Gastroesophageal sphincter (tissue), 4 donors: ENCODE data around the gene HNF1B. TPM values are rescaled to one million over a fixed set of nuclear protein-coding genes. Genes with fewer than 3 reads are reported as not detected.
"Not testable (repeated sequence)": the region's sequence is repeated elsewhere in the genome, so short reads cannot be mapped to it uniquely, and the experiment has no call there.

Experiments
- ATAC-seq: fragments of 150-250 bp; one replicate; pipeline ENCODE4 v1.9.1; 2016; ENCODE audit warnings: mild to moderate bottlenecking, moderate library complexity
- H3K27ac ChIP-seq, 4 donors: fragments of 200-600 bp; sonication (generic) in 3 of 4; 1 replicate in 3 of 4; 2 replicates in 1 of 4; pipeline ENCODE4 v1.5.1; 2016 to 2019
- H3K27me3 ChIP-seq: fragments of 200-600 bp; sonication (generic); one replicate; pipeline ENCODE4 v1.5.1; 2019
- H3K36me3 ChIP-seq, 2 donors: fragments of 200-600 bp; sonication (generic); one replicate each; pipeline ENCODE4 v1.5.1; 2019; ENCODE audit warnings: control low read depth in 1 of 2
- H3K4me1 ChIP-seq, 3 donors: fragments of 200-600 bp; sonication (generic); 1 replicate in 2 of 3; 2 replicates in 1 of 3; pipeline ENCODE4 v1.5.1; 2016 to 2019; ENCODE audit warnings: control low read depth in 2 of 3
- H3K4me3 ChIP-seq, 2 donors: fragments of 200-600 bp; sonication (generic); one replicate each; pipeline ENCODE4 v1.5.1; 2019; ENCODE audit warnings: mild to moderate bottlenecking in 1 of 2, moderate library complexity in 1 of 2
- H3K9me3 ChIP-seq, 3 donors: fragments of 200-600 bp; sonication (generic); one replicate each; pipeline ENCODE4 v1.5.1; 2017 to 2019; ENCODE audit warnings: control low read depth in 2 of 3
- EP300 ChIP-seq: sonication (generic); formaldehyde crosslinking; IDR thresholded peaks from one replicate; pipeline ENCODE4 v1.6.1; 2017; ENCODE audit warnings: antibody characterized with exemption, mild to moderate bottlenecking
- POLR2A ChIP-seq, 2 donors: fragments of 450-650 bp; IDR thresholded peaks; one replicate each; pipeline ENCODE4 v1.6.1; 2017; ENCODE audit warnings: antibody characterized with exemption in 2 of 2, mild to moderate bottlenecking in 2 of 2, moderate library complexity in 1 of 2
- POLR2AphosphoS5 ChIP-seq: sonication (generic); formaldehyde crosslinking; IDR thresholded peaks from one replicate; pipeline ENCODE4 v1.6.1; 2017; ENCODE audit warnings: antibody characterized with exemption
- WGBS, 2 donors: methylation state at CpG; one replicate each; pipeline ENCODE4 v1.1.5; 2018; ENCODE audit warnings: low coverage in 1 of 2; 5-methylcytosine and 5-hydroxymethylcytosine counted together
- total RNA-seq, 4 donors: library from RNA; depleted of rRNA; stranded (reverse); fragments of >200 nt; gene quantifications; one replicate each; pipeline ENCODE4 v1.1.0, GENCODE V29; 2016
- TF ChIP-seq, protein P1 (sequence below), 4 experiments: fragments of 200-600 bp in 2 of 4; fragments of 450-650 bp in 2 of 4; sonication (generic) in 1 of 4; IDR thresholded peaks; one replicate each; pipeline ENCODE4 v1.5.1; 2017 to 2019; ENCODE audit warnings: antibody characterized with exemption in 4 of 4, mild to moderate bottlenecking in 2 of 4, moderate library complexity in 2 of 4

The HNF1B gene
- total RNA-seq, 4 donors from 2014 or later = not detected

DNA sequence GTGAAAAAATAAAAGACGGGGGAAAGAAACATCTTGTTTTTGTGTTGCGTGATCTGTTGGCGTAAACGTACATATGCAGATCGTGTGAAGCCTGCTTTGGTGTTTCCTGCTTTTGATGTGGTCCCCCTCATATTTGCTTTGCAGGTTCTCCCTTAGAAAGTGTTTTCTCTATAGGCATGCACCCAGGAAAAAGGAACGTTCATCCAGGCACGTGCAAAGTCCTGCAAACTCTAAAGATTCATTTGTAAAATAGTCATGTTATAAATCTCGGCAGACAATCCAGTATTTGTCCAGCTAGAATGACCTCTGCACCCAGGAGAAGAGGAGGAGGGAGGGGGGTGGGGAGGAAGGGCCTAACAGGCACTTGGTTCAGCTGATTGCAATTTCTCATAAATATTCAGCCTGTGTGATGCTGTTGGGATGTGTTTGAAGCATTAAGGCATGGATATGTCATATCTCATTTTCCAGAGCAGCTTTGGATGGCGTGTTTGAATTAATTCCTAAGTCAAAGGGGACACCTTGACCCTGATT lies 61.3 kb downstream of the HNF1B start:
- no peaks in the 10 kb centered on the region for H3K36me3 ChIP-seq
- TF ChIP-seq EP300 = no peak
- no peak for TF ChIP-seq POLR2A (IDR thresholded peaks at IDR 0.05)
- TF ChIP-seq, protein P1, sequence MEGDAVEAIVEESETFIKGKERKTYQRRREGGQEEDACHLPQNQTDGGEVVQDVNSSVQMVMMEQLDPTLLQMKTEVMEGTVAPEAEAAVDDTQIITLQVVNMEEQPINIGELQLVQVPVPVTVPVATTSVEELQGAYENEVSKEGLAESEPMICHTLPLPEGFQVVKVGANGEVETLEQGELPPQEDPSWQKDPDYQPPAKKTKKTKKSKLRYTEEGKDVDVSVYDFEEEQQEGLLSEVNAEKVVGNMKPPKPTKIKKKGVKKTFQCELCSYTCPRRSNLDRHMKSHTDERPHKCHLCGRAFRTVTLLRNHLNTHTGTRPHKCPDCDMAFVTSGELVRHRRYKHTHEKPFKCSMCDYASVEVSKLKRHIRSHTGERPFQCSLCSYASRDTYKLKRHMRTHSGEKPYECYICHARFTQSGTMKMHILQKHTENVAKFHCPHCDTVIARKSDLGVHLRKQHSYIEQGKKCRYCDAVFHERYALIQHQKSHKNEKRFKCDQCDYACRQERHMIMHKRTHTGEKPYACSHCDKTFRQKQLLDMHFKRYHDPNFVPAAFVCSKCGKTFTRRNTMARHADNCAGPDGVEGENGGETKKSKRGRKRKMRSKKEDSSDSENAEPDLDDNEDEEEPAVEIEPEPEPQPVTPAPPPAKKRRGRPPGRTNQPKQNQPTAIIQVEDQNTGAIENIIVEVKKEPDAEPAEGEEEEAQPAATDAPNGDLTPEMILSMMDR (IDR thresholded peaks at IDR 0.05) = no peak
- TF ChIP-seq POLR2AphosphoS5 = no peak
- WGBS, 2 donors = 57 to 72% methylated on average over 7 to 9 of the region's 9 CpGs
- no peak for ATAC-seq
- H3K27ac ChIP-seq = no peak overlapping the region
- no peaks in the 10 kb centered on the region for H3K4me1 ChIP-seq
- H3K9me3 ChIP-seq = peaks cover 0 to 3% (median 0%) of the 10 kb centered on the region in 3 donors
- no peak overlapping the region for H3K4me3 ChIP-seq
- H3K27me3 ChIP-seq = peaks cover 12% of the 10 kb centered on the region

DNA sequence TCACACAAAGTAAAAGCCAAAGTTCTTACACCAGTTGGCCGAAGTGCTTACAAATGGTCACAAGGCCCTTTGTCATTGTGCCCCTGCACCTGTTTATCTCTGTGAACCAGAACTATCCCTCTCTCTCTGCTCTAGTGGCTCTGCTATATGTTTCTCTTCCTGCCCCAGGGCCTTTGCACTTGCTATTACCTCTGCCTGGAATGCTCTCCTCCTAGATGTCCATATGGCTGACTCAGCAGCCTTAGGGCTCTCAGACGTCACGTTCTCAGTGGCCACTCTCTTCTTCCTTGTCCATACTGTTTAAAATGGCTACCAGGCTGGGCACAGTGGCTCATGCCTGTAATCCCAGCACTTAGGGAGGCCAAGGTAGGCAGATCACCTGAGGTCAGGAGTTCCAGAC lies 62.9 kb downstream of the HNF1B start:
- peaks cover 14% of the 10 kb centered on the region for H3K27me3 ChIP-seq
- no peaks in the 10 kb centered on the region for H3K4me1 ChIP-seq
- no peaks in the 10 kb centered on the region for H3K36me3 ChIP-seq
- no peak overlapping the region for H3K4me3 ChIP-seq
- H3K9me3 ChIP-seq = peaks cover 0 to 4% (median 0%) of the 10 kb centered on the region in 3 donors
- no peak for ATAC-seq
- H3K27ac ChIP-seq = no peak overlapping the region
- WGBS, 2 donors = 85 to 86% methylated on average over 2 to 3 of the region's 3 CpGs
- no peak for TF ChIP-seq POLR2A (IDR thresholded peaks at IDR 0.05)
- no peak for TF ChIP-seq EP300
- TF ChIP-seq, protein P1 (IDR thresholded peaks at IDR 0.05) = no peak
- TF ChIP-seq POLR2AphosphoS5 = no peak

GRCh38 chr17:37679995-37680394 lies 64.9 kb downstream of the HNF1B start:
- ATAC-seq = not testable (repeated sequence)

DNA sequence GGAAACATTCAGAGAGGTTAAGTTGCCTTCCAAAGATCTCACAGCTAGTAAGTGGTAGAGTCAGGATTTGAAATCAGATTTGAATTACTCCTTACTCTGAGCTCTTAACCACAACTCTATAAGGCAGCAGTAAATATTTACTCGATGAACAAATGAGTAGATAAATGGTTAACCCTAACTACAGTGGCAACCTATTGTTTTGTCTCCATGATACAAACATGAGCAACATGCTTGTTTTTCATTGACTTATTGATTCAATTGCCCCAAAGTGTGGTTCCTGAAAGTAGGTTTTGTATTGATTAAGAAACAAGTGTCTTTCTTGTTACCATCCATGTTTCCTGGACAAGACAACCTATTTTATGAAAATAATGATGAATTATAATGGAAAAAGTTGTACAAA lies 66.8 kb downstream of the HNF1B start:
- Histone ChIP-seq H3K4me3 (no peak overlapping the region), H3K36me3 (no peaks in the 10 kb centered on the region), H3K27ac (no peak overlapping the region), H3K27me3 (peaks cover 4% of the 10 kb centered on the region), H3K9me3 (peaks cover 0 to 4% (median 0%) of the 10 kb centered on the region in 3 donors), H3K4me1 (no peaks in the 10 kb centered on the region)
- WGBS, 2 donors = 93 to 100% methylated on average over 1 of the region's 1 CpG
- no peak for ATAC-seq
- no peak for TF ChIP-seq POLR2AphosphoS5
- TF ChIP-seq, protein P1 (IDR thresholded peaks at IDR 0.05) = no peak
- no peak for TF ChIP-seq EP300
- no peak for TF ChIP-seq POLR2A (IDR thresholded peaks at IDR 0.05)

More at GRCh38 chr17:37679995-37680394, 64.9 kb downstream of the HNF1B start:
- not testable (repeated sequence) for H3K9me3 ChIP-seq, H3K4me1 ChIP-seq, H3K4me3 ChIP-seq, H3K27ac ChIP-seq, H3K27me3 ChIP-seq, H3K36me3 ChIP-seq
- 80% methylated on average over 1 of the region's 2 CpGs; no CpG with 5 or more reads in 1 of the 2 donors for WGBS, 2 donors

- H3K9me3 ChIP-seq = peaks cover 0 to 4% (median 0%) of the 10 kb centered on the region in 3 donors
- no peak for ATAC-seq
- H3K27ac ChIP-seq = no peak overlapping the region
- H3K36me3 ChIP-seq = no peaks in the 10 kb centered on the region
- TF ChIP-seq POLR2A (IDR thresholded peaks at IDR 0.05) = no peak
- no peak for TF ChIP-seq EP300
- TF ChIP-seq, protein P1 (IDR thresholded peaks at IDR 0.05) = no peak
- no peak for TF ChIP-seq POLR2AphosphoS5
- 86 to 100% methylated on average over 1 of the region's 1 CpG for WGBS, 2 donors
- no peaks in the 10 kb centered on the region for H3K4me1 ChIP-seq
- H3K27me3 ChIP-seq = peaks cover 4% of the 10 kb centered on the region
- no peak overlapping the region for H3K4me3 ChIP-seq
Measured at GRCh38 chr17:37677021-37677420, 67.8 kb downstream of the HNF1B start.
